ENCODE results near the gene NEK5. TPM values are rescaled to one million over a fixed set of nuclear protein-coding genes. Genes with fewer than 3 reads are reported as not detected.

NEK5 gene
- 0.39 and 0.43 TPM in 2 replicates for total RNA-seq

GRCh38 chr13:52128714-52129700 lies at the start of gene NEK5:
NEK5 (minus strand) TSS chr13:52129073; CDS start chr13:52127482, 1,591 bp downstream.

GRCh38 chr13:52159159-52159982 lies 30.5 kb upstream of the NEK5 start, which contains the start of gene NEK3:
NEK3 (minus strand) TSS chr13:52159597; CDS start chr13:52156191, 3,406 bp downstream.

GRCh38 chr13:52024481-52024880 lies 104.4 kb downstream of the NEK5 start, which contains the start of gene UTP14C:
UTP14C (plus strand) TSS chr13:52024691; CDS start chr13:52028805, 4,114 bp downstream.

DNA sequence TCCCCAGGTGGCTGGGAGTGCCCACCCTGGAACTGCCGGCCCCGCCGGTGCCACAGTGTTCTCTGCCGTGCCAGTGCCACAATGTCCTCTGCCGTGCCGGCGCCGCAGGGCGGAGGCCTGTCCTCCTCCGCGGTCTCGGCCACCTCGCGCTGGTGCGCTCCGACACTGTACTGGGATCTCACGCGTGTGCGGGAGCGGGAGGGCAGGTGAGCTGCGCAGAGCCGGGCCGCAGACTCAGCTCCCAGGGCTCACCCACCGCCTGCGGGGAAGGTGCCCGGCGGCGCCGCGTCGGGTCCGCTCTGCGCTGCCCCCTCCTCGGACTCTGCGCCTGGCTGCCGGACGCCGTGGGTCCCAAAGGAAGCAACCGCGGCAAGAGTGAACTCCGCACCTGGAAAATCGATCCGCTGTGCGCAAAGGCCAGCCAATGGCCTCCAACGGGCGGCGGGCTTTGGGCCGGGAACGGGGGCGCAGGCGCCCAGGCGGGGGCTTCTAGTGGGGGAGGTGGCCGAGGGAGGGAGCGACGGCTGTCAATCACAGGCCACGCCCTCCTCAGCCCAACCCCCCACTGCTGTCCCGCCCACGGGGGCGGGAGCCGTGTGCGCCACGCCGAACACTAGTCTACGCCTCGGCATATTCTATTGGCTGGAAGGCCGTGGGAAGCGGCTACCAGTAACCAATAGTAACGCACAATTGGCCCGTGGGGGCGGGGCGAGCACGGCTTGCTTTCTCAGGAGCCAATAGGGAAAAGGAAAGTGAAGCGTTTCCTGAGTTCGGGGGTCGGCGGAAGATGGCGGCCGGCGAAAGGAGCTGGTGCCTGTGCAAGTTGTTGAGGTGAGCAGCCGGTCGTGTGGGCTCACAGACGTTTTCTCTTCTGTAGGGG lies 117.0 kb downstream of the NEK5 start, which contains the start of gene ALG11:
TSS of gene ALG11 (plus strand) at position 767 of the 880 bp plus-strand sequence. CDS start at position 788, 21 bp downstream.

DNA sequence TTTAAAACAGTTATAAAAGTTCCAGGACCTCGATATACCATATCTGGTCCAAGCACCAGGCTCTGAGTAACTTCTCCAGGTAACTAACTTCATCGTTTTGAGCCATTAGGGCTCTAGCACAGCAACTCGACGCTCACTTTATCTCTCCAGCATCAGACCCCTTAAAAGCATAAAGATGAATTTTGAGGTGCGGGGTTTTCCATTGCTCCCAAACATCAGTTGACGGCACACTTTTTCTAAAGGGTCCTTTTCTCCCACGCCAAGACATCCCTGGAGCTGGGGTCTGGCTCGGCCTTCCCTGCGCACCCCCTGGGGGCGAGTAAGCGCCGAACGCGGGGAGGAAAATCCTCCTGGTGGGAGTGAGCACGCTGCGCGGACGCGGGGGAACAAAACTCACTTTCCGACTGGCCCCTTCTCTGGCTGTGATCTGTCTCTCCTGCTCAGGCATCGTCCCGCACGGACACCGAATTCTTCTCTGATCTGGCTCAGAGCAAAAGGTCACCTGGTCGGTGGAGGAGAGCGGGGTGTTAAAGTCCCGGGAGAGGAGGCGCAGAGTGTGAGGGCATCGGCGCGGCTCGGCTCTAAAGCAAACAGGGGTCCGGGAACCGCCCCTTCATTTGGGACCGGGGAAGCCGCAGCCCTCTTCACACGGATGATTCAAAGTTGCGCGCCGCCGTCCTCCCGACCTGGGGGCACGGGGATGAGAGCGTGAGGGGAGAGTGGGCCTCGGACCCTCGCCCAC lies 117.8 kb downstream of the NEK5 start, which contains the start of gene ATP7B:
TSS of gene ATP7B (minus strand) at position 561 of the 742 bp plus-strand sequence. CDS start at position 448, 113 bp downstream.

Other genes starting within 250 kb of the NEK5 start
- gene ATP7B, start 117.6 kb downstream of the NEK5 start, total RNA-seq, result 1.8 and 1.9 TPM in 2 replicates
- 33.3 and 46.0 TPM in 2 replicates for gene ALG11, start 116.7 kb downstream of the NEK5 start, total RNA-seq
- gene UTP14C, start 104.4 kb downstream of the NEK5 start, total RNA-seq, result 19.2 and 20.1 TPM in 2 replicates
- 11.6 and 13.6 TPM in 2 replicates for gene NEK3, start 30.5 kb upstream of the NEK5 start, total RNA-seq